Stimulated activated CD4-positive, alpha-beta T cell treated with anti-CD3 and anti-CD28 coated beads, TNF-alpha, amount 100 ng/mL, for 48 hours (primary cell): ENCODE results near the gene ISL1.

Experiments used
- DNase-seq, 3 donors: peaks; one replicate each; pipeline ENCODE4 v3.0.0-alpha.2; 2020; ENCODE audit warnings: low read depth in 3 of 3

The ISL1 gene

DNA sequence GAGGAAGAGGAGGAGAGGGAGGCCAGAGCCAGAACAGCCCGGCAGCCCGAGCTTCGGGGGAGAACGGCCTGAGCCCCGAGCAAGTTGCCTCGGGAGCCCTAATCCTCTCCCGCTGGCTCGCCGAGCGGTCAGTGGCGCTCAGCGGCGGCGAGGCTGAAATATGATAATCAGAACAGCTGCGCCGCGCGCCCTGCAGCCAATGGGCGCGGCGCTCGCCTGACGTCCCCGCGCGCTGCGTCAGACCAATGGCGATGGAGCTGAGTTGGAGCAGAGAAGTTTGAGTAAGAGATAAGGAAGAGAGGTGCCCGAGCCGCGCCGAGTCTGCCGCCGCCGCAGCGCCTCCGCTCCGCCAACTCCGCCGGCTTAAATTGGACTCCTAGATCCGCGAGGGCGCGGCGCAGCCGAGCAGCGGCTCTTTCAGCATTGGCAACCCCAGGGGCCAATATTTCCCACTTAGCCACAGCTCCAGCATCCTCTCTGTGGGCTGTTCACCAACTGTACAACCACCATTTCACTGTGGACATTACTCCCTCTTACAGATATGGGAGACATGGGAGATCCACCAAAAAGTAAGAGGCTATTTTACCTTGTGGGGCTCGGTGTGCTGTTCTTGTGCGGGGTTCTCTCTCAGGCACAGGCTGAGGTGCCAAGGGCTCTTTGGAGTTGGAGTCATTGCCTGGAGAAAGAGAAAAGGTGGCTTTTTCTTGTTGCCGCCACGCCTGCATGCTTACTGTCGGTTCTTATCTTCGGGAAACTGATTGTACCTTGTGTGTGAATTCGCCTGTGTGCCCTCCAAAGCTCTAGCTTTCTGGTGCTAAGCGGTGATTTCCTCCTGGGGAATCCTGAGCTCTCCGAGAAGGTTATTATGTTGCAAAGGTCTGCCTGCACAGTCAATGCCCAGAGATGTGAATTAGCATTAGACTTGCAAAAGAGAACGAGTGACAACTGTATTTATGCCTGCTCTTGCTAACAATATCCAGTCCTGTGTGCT lies at the start of gene ISL1:
Gene ISL1 (plus strand): TSS at position 318 of the 991 bp plus-strand sequence. CDS start 224 bp downstream, at position 542.
- DNase-seq: no peak

- DNase-seq: no peak
Observed at GRCh38 chr5:51336878-51337277, 46.4 kb upstream of the ISL1 start.

DNA sequence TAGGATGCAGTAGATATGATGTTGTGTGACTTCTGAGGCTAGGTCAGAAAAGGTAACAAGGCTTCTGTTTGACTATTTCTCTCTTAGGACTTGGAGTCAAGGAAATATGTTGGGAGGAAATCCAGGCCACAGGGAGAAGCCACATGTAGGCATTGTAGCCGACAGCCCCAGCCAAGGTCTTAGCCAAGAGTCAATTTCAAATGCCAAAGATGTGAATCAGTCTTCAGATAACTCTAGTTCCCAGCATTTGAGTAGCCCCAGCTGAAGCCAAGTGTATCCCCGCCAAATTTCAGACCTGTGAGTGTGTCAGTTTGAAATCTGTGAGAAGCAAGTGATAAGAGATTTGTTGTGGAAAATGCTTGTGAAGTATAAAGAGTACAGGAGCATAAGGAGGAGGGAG lies 38.1 kb upstream of the ISL1 start:
- DNase-seq: no peak

GRCh38 chr5:51347157-51347556 lies 36.1 kb upstream of the ISL1 start:
- DNase-seq: no peak

DNA sequence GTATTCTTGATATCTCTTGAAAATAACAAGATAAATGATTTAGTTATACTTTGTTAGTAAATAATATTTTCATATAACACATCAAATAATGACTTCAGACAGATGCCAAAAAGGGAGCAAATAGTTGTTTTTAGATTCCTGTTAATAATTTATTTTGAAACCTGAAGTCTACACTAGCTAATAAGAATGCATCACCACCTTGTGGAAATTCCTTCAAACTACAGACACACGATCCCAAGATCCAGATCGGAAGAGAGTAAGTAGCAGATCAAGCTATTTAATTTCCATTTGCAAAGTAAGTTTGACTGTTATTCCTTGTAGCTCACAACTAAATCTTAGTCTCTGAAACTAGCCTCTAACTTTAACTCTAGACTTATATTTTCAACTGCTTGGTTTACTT lies 35.5 kb upstream of the ISL1 start:
- no peak for DNase-seq

DNA sequence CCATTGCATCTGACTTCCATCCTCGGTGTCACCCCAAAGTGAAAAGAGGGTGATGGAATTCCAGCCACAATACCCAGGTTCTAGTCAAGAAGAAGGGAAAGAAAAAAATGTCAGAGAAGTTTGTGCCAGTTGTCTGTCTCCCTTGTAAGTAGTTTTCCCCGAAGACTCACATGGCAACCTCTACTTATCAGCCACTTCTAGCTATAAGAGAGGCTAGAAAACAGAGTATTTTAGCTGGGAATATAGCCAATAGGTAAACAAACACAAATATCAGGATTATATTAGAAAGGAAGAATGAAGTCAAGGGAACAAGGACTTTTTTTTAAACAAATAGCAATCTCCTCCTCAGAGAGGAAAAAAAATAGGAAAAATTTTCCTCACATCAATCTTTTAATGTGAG lies 12.2 kb upstream of the ISL1 start:
- DNase-seq: no peak

DNA sequence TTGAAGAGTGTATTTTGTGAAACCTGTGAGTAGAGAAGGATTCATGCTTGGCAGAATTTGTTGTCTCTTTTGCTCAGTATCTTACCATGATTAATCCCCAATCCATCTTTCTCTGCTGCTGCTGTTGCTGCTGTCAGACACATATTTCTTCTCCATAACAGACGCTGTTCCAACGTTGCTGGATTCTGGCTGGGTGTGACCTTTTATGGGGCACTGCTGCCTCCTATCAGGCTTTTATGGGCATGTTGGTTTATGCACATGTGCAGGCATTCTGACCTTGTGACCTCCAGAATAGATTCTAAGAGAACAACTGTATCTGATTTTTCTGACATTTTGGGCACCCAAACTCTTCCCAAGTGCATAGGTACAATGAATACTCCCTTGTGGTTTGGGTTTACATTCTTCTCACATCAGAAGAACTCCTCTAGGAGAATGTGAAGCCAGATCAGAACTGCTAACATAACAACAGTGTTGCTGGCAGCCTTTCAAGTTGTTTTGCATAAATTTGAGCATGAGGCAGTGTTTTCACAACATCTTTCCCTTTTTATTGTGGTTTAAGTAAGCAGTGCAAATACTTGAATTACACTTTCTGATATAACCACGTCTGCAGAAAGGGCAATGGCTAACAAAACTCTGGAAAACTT lies 9.2 kb upstream of the ISL1 start:
- DNase-seq: no peak

DNA sequence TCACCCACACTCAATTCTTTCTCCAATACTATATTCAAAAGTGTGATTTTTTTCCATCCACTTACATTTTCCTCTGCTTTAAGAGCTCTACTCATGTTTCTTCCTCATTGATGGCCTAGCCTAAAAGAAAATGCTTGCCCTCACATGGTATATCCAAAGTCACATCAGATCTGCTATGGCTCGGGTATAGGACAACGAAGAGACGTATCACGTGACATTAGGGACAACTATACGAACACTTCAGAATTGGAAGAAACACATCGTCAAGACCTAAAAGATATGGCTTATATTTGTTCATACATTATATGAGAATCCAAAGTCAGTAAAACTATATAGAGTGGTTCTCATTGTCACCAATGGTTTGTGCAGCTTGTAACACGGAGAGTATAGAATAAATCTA lies 8.2 kb upstream of the ISL1 start:
- no peak for DNase-seq

GRCh38 chr5:51376509-51376908 lies 6.7 kb upstream of the ISL1 start:
- DNase-seq: no peak

DNA sequence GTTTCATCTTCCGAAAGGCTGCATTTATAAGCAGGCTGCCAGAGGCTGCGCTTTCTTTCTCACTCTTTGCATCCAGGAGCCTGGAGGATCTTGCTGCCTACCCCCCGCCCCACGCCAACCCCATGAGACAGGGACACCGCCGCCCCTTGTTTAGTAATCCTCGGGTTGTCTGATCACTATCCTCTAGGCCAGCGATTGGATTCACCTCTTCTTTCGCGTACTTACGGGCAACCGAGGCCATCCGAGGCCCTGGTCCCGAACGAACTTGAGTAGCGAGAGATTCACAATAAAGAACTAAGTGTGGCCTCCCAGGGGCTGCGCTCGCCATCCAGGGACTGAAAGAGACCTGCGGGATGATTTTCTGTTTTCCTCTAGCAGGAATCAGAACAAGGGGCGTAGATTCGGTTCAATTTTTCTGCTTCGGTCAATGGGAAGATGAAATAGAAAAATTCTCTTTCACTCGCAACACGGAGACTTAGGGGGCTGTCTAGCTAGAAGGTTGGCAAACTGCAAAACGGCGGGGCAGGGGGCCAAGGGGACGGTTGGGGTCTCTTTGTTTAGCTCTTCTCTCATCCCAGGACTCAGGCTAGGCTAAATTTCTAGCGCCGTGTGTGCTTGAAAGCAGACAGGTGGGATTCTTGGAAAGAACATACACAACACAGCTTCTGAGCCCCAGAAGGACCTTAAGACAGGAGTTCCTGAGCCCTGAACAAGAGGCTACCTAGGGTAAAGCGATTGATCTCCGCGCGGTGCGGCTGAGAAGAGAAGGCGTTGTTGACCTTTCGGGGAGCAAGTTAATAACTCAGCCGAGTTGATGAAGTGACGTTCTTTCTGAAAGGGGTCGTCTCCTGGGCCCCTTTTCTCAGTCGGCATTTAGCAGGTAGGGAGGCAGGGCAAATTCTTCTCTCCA lies 5.8 kb upstream of the ISL1 start:
- DNase-seq: no peak

- DNase-seq: no peak
Observed at GRCh38 chr5:51378061-51378409, 5.2 kb upstream of the ISL1 start.

DNA sequence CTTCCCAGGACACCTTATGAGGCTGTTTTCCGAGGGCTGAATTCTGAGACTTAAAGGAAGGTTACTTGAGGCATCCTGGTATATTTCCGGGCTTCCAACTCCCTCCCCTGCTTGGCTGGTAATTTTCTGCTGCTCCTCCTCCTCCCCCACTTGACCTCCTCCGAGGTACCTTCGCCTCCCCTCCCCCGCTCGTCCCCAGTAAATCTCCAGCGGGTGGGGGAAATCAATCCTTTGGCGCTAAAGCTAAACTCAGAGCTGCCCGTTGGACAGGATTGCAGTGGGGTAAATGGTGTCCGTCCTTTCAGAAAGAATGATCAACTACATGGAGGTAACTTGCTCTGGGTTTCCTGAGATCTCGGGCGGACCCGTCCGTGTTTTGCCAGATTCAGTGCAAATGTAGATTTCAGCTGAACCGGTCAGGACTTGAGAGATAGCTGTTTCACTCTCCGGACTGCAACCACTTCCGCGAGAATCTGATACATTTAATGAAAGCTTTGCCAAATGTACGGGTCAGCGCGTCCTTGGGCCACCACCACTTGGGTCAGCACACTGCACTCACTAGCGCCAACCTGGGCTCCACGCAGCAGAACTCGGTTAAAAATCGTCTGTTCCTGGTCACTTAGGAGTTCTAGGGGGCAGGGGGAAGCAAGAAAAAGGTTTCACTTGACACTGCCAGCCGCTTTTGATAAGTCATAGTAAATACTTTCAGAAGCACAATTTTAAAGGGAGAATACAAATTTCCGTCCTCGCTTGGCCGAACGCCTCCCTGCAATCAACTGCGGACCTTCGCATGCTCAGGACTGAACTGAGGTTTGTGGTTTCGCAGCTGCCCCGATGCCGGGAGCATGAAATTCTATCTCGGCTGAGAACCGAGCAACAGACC lies 4.6 kb upstream of the ISL1 start:
- no peak for DNase-seq

DNA sequence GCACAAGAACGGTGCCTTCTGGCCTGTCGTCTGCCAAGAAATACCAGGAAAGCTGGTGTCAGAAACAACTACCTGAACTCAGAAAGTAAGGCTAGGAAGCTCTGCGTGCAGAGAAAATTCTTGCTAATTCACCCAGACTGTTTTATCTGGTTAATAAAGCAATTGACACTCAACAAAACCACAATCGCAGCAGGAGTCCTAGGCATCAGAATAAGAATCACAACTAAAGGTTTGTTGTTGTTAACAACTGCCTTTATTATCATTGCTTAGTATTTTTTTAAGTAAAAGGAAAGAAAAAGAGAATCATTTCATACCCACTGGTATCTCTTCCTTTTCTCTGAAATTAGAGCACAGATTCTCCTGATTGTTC lies 3.9 kb upstream of the ISL1 start:
- DNase-seq: no peak

DNA sequence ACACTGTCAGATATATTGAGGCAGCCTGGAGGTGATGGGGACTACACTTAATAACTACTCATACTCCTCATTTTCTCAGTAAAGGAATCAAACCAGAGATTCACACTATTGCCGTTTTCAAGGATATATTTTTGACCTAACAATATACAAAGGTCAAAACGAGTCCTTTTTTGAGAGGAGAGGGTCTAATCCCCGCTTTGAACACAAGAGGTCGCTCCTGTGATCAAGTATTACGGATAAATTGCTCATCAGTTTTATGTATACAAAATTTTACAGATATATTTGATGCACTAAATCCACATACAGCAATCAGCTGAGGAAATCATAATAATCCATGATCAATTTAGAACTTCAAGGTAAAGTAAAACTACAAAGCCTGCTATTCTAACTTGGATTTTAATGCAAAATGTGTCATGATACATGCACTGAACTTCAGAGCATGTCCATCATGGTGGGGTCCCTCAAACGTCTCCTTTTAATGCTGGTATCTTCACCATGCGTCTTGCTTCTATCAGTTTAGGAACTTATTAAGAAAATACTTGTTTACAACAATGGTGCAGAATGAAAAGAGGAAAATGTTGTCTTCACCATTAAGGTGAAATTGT lies 2.5 kb upstream of the ISL1 start:
- DNase-seq: no peak

DNA sequence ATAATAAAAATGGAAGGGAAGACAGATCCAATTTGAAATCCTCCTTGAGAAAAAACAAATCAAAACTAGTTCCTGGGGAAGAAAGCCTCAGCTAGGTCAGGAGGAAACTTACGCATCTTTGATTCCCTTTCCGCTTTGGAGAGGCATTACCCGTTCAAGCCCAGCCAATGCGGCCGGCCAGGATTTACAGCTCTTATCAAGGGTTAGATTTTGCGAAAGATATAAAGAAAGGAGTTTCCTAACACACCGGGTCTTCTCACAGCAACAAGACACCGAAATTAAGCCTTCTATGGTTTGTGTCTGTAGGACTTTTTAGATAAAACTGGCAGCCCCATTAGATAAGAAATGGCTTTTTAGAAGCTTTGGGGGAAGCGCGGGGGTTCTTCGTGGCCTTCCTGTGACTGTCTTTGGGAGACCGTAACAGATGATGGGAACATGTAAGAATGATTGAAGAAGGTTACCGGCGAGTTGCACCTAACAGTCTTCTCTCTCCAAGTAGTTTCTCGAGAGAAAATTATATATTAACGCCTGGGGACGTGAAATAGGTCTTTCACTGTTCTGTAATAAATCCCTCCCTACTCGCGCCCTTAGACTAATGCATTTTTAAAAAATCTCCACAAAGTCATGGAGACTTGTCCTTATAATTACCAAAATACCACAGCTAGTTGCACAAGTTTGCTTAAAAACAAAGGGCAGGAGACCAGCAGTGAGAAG lies 1.3 kb upstream of the ISL1 start:
- DNase-seq: no peak

GRCh38 chr5:51382521-51383130 lies 622 bp upstream of the ISL1 start:
- no peak for DNase-seq

GRCh38 chr5:51384281-51384840 lies 1.1 kb downstream of the ISL1 start:
- no peak for DNase-seq

DNA sequence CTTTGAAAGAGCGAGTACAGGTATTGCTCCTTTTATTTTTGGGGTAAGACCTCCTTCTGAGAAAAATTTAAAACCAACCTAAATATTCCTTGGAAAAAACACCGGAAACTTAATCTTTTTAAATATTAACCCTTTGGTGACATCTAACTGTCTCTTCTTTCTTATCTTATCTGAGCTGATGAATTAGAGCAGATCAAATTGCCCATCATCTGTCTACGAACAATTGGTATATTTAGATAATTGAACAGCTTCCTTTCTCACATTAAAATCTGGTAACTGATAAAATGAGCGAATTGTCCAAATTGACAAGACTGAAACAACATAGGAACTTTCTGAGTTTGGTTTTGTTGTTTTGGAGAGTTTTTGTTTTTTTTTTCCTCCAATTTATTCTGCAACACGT lies 2.0 kb downstream of the ISL1 start:
- DNase-seq: no peak
